HUES48 (cell line): ENCODE results near the gene HTRA1.

ENCODE experiments used
- H3K27ac ChIP-seq: one replicate; pipeline ENCODE4 v1.7.0; 2013; ENCODE audit warnings: low read depth, low read length, inconsistent platforms
- H3K27me3 ChIP-seq: 2 replicates; pipeline ENCODE4 v1.6.1; 2013; ENCODE audit warnings: mild to moderate bottlenecking, low read length; ENCODE audit not compliant: control insufficient read depth, insufficient read depth
- H3K36me3 ChIP-seq: 2 replicates; pipeline ENCODE4 v1.6.1; 2013; ENCODE audit warnings: low read length; ENCODE audit not compliant: control insufficient read depth, insufficient read depth
- H3K4me1 ChIP-seq: 2 replicates; pipeline ENCODE4 v1.6.1; 2013; ENCODE audit warnings: mild to moderate bottlenecking, low read length; ENCODE audit not compliant: control insufficient read depth, insufficient read depth
- H3K4me3 ChIP-seq: 2 replicates; pipeline ENCODE4 v1.5.1; 2013; ENCODE audit warnings: mild to moderate bottlenecking, low read depth, low read length
- H3K9ac ChIP-seq: 2 replicates; pipeline ENCODE4 v1.6.1; 2013; ENCODE audit warnings: mild to moderate bottlenecking, low read depth, low read length, moderate library complexity
- H3K9me3 ChIP-seq: 2 replicates; pipeline ENCODE4 v1.6.1; 2013; ENCODE audit warnings: low read length; ENCODE audit not compliant: control insufficient read depth, insufficient read depth

Gene HTRA1

DNA sequence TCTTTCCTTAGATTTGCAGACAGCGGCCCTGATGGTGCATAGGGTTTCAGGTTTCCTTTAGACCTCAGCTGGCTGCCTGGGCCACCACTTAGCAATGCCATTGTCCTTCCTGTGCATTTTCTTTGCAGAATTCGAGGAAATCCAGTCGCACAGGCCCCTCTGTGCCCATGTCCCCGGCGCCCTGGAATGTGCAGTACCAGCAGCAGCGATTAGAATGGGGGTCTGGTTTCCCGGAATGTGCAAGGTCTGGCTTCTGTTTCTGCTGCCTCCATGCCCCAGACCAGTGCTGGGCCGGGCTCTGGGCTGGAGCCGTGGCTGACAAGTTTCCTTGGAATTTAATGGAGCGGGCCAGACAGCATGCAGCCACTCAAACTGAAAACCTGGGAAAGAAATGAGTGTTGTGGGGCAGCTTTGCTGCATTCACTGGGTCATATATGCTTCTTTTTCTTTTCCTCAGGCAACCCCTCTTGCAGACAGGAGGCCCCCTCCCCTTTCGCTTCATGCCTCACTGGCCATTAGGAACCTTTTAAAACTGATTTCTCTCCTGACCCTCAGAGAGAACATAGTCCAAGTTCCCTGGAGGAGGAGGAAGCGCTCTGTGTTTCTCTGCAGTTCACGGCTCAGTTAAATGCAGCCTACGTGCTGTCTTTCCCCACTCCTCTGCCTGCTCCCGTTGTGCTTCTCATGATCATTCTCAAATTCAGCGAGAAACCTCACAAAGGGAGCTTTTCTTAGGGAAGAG lies 14.4 kb downstream of the HTRA1 start:
- no peaks in the 10 kb centered on the region for H3K27me3 ChIP-seq
- H3K27ac ChIP-seq = no peak overlapping the region
- no peaks in the 10 kb centered on the region for H3K9me3 ChIP-seq
- H3K4me1 ChIP-seq = peaks cover 46% of the 10 kb centered on the region
- no peak overlapping the region for H3K9ac ChIP-seq
- no peak overlapping the region for H3K4me3 ChIP-seq
- no peaks in the 10 kb centered on the region for H3K36me3 ChIP-seq

DNA sequence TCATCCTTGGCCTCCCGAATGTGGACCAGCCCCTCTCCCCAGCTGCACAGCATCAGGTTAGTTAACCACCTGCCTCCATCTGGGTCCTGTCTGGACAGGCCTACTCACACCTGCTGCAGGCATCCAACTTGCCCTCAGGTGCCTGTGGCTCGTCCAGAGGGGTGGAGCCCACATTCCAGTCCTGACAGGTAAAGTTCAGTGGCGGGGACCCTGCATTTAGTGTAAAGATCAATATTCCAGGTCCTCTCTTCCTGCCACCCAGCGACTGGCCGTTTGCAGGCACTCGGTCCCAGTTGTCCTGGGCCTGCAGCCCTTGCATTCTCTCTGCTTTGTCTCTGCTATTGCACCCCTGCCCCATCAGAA lies 15.0 kb downstream of the HTRA1 start:
- no peak overlapping the region for H3K27ac ChIP-seq
- H3K36me3 ChIP-seq = no peaks in the 10 kb centered on the region
- no peak overlapping the region for H3K9ac ChIP-seq
- H3K9me3 ChIP-seq = no peaks in the 10 kb centered on the region
- H3K27me3 ChIP-seq = no peaks in the 10 kb centered on the region
- H3K4me3 ChIP-seq = no peak overlapping the region
- peaks cover 46% of the 10 kb centered on the region for H3K4me1 ChIP-seq

DNA sequence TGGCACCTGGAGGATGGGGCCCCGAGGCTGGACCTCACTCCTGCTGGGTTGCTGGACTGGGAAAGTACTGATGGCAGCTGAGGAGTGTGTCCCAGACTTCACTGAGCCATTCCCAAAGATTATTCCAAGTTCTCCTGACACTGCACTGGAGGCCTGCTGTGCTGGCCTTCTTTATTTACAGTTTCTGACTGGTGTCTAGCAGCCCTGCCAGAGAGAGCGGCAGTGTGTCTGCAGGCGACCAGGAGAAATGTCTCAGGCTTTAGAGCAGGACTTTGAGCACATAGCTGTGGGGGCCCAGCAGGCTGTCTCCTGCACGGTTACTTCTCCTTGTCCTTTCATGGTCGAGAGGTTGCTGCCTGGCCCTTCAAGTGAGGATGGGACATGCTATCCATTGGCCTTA lies 16.1 kb downstream of the HTRA1 start:
- Histone ChIP-seq H3K27me3 (no peaks in the 10 kb centered on the region), H3K27ac (no peak overlapping the region), H3K4me1 (peaks cover 46% of the 10 kb centered on the region), H3K4me3 (no peak overlapping the region), H3K36me3 (no peaks in the 10 kb centered on the region), H3K9me3 (no peaks in the 10 kb centered on the region), H3K9ac (no peak overlapping the region)

DNA sequence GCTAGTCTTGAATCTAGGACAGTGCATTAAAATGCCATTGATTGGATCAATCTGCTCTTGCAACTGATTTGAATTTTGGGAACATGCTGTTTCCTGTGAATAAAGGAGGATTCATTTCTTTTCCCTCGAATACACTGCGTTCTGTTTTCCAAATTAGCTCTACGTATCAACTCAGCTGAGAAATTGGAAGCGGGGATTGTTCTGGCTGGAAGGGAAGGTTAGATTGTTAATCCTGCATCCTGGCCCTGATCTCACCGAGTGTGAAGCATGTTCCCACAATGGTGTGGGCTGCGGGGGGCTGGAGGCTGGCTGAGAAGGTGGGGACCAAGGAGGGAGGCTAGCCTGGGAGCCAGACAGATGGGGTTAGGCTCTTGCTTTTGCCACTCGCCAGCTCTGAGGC lies 17.6 kb downstream of the HTRA1 start:
- H3K9me3 ChIP-seq = no peaks in the 10 kb centered on the region
- peaks cover 44% of the 10 kb centered on the region for H3K4me1 ChIP-seq
- H3K27ac ChIP-seq = no peak overlapping the region
- H3K4me3 ChIP-seq = no peak overlapping the region
- H3K27me3 ChIP-seq = no peaks in the 10 kb centered on the region
- H3K36me3 ChIP-seq = no peaks in the 10 kb centered on the region
- no peak overlapping the region for H3K9ac ChIP-seq

DNA sequence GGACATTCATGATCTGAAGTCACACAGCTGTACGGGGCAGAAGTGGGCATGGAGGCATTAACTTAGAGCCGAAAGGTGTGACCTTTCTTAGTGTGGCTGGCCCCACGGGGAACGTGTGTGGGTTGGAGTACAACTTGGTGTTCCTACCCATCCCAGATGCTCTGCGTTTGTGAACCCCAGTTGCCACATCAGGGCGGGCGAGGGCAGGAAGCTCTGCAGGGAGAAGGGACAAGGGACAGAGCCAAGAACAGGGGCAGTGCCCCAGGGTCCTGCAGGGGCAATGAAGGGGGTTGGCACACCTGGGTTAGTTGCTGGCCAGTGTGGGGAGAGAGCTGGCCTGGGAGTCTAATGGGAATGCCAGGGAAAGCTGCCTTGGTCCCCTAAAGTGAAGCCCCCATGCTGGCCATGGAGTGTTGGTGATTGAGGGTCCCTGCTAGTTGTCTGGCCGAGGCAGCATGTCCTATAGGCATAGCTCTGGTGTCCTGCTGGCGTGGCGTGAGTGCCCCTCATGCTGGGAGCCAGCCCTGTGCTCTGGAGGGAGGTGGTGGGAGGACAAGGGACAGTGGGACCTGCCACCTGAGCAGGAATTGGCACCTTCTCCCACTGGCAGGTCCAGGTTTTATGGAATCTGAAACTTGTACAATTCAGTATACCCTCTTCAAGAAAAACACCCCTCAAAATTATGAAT lies 18.9 kb downstream of the HTRA1 start:
- Histone ChIP-seq H3K27ac (no peak overlapping the region), H3K4me3 (no peak overlapping the region), H3K9me3 (no peaks in the 10 kb centered on the region), H3K27me3 (no peaks in the 10 kb centered on the region), H3K36me3 (no peaks in the 10 kb centered on the region), H3K4me1 (peaks cover 31% of the 10 kb centered on the region), H3K9ac (no peak overlapping the region)

DNA sequence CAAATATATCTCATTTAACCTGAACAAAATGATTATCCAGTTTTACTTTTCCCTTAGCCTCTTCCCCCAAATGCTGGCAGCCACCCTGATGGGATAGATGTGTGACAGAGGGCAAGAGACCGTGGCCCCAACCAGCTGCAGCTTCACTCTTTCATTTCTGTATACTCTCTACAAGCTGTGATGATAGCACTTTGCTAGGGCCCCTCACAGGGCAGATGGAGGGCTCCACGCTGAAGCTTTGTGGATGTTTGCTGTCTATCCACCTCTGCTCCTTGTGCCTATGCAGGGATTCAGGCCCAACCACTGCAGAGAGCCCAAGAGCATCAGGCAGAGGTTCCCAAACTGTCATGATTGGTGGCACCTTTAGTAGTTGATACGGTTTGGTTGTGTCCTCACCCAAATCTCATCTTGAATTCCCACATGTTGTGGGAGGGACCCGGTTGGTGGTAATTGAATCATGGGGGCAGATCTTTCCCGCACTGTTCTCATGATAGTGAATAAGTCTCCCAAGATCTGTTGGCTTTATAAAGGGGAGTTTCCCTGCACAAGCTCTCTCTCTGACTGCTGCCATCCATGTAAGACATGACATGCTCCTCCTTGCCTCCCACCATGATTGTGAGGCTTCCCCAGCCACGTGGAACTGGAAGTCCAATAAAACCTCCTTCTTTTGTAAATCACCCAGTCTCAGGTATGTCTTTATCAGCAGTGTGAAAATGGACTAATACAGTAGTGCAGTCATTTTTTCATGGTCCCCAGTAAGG lies 20.1 kb downstream of the HTRA1 start:
- no peak overlapping the region for H3K9ac ChIP-seq

DNA sequence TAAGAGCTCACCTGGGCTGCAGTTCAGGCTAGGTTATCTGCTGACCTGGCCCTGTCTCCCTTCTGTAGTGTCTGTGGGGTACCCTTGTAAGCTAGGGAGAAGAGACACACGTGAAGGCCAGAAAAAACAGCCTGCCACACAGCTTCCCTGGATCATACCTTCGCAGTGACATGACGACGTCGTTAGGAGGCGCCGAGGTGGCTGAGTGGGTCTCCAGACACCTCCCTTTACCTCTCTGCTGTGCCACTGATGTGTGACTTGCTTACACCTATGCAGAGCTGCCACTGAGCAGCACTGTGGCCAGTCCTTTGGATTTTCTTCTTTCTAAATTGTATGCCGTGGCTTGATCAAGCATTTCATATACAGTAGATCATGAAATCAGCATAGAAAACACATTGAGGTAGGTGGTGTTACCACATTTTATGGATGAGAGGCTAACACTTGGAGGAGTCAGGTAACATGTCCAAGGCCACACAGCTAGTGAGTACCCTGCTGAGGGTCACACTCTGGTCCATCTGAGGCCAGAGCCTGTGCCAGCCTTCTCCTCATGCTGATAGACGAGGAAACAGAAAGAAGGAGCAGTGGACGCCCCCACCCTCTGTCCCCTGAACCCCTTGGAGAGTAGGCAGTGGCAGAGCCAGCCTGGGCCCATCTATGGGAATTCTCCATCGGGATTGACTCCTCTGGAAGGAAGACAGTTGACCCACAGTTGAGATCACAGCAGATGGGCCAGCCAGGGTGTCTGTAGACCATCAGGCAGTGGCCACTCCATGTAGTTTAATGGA lies 23.1 kb downstream of the HTRA1 start:
- no peak overlapping the region for H3K9ac ChIP-seq
- no peaks in the 10 kb centered on the region for H3K4me1 ChIP-seq
- no peaks in the 10 kb centered on the region for H3K36me3 ChIP-seq
- H3K9me3 ChIP-seq = no peaks in the 10 kb centered on the region
- H3K27ac ChIP-seq = no peak overlapping the region
- no peak overlapping the region for H3K4me3 ChIP-seq
- H3K27me3 ChIP-seq = no peaks in the 10 kb centered on the region

More for the DNA sequence above, 20.1 kb downstream of the HTRA1 start:
- Histone ChIP-seq H3K36me3 (no peaks in the 10 kb centered on the region), H3K27me3 (no peaks in the 10 kb centered on the region), H3K4me3 (no peak overlapping the region), H3K27ac (no peak overlapping the region), H3K4me1 (peaks cover 19% of the 10 kb centered on the region), H3K9me3 (no peaks in the 10 kb centered on the region)

DNA sequence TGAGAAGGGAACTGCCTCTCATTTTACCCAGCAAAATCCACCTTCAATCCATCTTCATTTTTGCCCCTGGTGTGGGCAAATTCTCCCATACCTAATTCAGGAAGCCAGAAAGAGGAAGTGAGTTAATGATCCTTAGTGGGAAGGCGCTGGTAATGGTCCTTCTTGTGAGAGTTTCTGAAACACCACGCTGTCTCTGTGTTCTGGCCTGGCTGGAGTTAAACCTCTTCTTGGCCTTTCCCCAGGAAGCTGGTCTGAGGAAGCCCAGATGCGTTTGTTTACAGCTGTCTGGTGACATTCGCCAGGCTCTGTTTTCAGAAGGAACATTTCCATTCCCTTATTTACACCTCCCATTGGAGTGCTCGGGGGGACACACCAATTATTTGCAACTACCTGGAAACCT lies 24.3 kb downstream of the HTRA1 start:
- no peaks in the 10 kb centered on the region for H3K36me3 ChIP-seq
- H3K4me3 ChIP-seq = no peak overlapping the region
- no peaks in the 10 kb centered on the region for H3K9me3 ChIP-seq
- no peaks in the 10 kb centered on the region for H3K27me3 ChIP-seq
- H3K4me1 ChIP-seq = no peaks in the 10 kb centered on the region
- H3K9ac ChIP-seq = no peak overlapping the region
- no peak overlapping the region for H3K27ac ChIP-seq

DNA sequence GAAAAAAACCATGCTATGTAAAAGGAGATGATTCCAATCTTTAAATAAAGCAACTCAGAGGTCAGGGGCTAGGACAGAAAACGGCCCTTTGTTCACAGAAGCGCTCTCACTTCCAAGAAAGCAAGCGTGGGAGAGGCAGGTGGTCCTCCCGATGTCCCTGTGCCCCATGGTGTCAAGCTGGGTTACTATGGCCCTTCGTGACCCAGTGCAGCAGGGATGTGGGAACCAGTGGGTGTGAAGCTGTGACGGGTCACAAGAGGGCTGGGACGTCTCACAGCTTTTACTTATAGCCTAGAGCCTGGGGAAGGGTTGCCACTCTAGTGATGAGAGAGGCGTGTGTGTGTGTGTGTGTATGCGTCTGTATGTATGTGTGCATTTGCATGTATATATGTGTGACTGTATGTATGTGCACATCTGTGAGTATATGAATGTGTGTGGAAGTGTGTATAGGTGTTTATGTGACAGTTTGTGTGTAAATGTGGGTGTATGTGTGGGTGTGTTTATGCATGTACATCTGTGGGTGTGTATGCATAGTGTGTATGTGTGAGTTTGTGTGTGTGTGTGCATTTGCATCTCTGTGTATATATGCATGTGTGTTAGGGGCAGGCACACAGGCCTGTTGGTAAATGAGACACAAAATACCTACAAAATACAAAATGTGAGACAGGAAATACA lies 25.2 kb downstream of the HTRA1 start:
- no peak overlapping the region for H3K9ac ChIP-seq
- H3K36me3 ChIP-seq = no peaks in the 10 kb centered on the region
- H3K4me1 ChIP-seq = no peaks in the 10 kb centered on the region
- no peak overlapping the region for H3K27ac ChIP-seq
- no peaks in the 10 kb centered on the region for H3K27me3 ChIP-seq
- H3K9me3 ChIP-seq = no peaks in the 10 kb centered on the region
- H3K4me3 ChIP-seq = no peak overlapping the region

DNA sequence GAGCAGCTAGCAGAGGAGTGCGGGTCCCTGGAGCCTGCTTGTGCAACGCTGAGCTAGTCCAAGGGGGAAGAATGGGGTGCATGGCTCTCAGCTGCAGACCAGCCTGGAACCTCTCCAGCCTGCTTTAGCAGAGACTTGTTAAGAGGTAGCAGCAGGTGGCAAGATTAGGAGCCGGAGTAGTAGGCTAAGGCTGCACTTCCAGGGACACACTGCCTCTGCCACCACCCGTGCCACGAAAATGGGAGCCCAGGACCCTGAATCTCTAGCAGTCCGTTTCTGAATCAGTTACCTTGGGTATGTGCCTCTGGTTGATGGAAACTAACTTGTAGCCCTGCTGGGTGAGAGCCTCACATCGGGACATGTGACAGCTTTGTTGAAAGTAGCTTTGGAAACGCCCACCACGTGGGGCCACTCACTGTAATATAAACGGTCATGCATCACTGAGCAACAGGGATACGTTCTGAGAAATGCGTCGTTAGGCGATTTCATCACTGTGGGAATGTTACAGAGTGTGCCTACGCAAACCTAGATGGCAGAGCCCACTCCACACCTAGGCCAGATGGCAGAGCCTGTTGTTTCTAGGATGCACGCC lies 25.9 kb downstream of the HTRA1 start:
- Histone ChIP-seq H3K27me3 (no peaks in the 10 kb centered on the region), H3K27ac (no peak overlapping the region), H3K9ac (no peak overlapping the region), H3K36me3 (no peaks in the 10 kb centered on the region), H3K4me1 (no peaks in the 10 kb centered on the region), H3K9me3 (no peaks in the 10 kb centered on the region), H3K4me3 (no peak overlapping the region)
